NOMO-1 treated with DMSO at 0.1 percent for 48 hours (cell line): Measurements from ENCODE around the gene LOXL3.
A peak's percentile ranks its signal among the peaks of the same experiment; 100 is the strongest.
"Not testable (repeated sequence)": the region's sequence is repeated elsewhere in the genome, so short reads cannot be mapped to it uniquely, and the experiment has no call there.

Source experiments
- DNase-seq: peaks from one replicate; lab custom pipeline; 2025; ENCODE audit not compliant: unreplicated experiment; lab: John Stamatoyannopoulos, UW

Gene LOXL3

GRCh38 chr2:74493546-74493945, 60.2 kb downstream of the LOXL3 start:
- no peak for DNase-seq

GRCh38 chr2:74491648-74492544, 61.8 kb downstream of the LOXL3 start:
- no peak for DNase-seq

GRCh38 chr2:74489906-74490305, 63.8 kb downstream of the LOXL3 start:
- no peak for DNase-seq

- no peak for DNase-seq
Observed at GRCh38 chr2:74488643-74489481, 64.9 kb downstream of the LOXL3 start.

GRCh38 chr2:74486141-74486540, 67.6 kb downstream of the LOXL3 start:
- no peak for DNase-seq

- DNase-seq = not testable (repeated sequence)
Observed at GRCh38 chr2:74483675-74484164, 70.0 kb downstream of the LOXL3 start.

GRCh38 chr2:74482801-74483674, 70.7 kb downstream of the LOXL3 start, which contains the start of the genes CCDC142 and TTC31:
TSS of gene CCDC142 (minus strand) at chr2:74482998. CDS start at chr2:74482837, 161 bp downstream.
TSS of gene TTC31 (plus strand) at chr2:74483081. CDS start at chr2:74483096, 15 bp downstream.
- peak; percentile 96 for DNase-seq
